Measurements from ENCODE around the gene JARID2.

The JARID2 gene

GRCh38 chr6:15495375-15495901 lies 249.6 kb downstream of the JARID2 start:
- Histone ChIP-seq H3K4me1 (ENCODE audit: insufficient read depth, poor library complexity, severe bottlenecking) (peaks cover 13% of the 10 kb centered on the region), H3K27me3 (ENCODE audit: insufficient read depth, poor library complexity, severe bottlenecking) (no peaks in the 10 kb centered on the region), H3K27ac (ENCODE audit: poor library complexity, severe bottlenecking) (no peak overlapping the region), H3K9me3 (ENCODE audit: severe bottlenecking) (no peaks in the 10 kb centered on the region), H3K36me3 (ENCODE audit: low read depth) (peaks cover 22% of the 10 kb centered on the region), H3K4me3 (ENCODE audit: severe bottlenecking) (no peak overlapping the region)
- no peak for TF ChIP-seq CTCF (IDR thresholded peaks at IDR 0.05; ENCODE audit: poor library complexity, severe bottlenecking)
- ATAC-seq (ENCODE audit: low read depth) (no peak), DNase-seq (ENCODE audit: low spot score) (no peak)

- peaks cover 31% of the 10 kb centered on the region for H3K36me3 ChIP-seq (ENCODE audit: low read depth)
- H3K4me3 ChIP-seq (ENCODE audit: severe bottlenecking): no peak overlapping the region
- H3K27ac ChIP-seq (ENCODE audit: poor library complexity, severe bottlenecking): no peak overlapping the region
- ATAC-seq (ENCODE audit: low read depth) (no peak), DNase-seq (ENCODE audit: low spot score) (no peak)
- H3K27me3 ChIP-seq (ENCODE audit: insufficient read depth, poor library complexity, severe bottlenecking): no peaks in the 10 kb centered on the region
- no peaks in the 10 kb centered on the region for H3K9me3 ChIP-seq (ENCODE audit: severe bottlenecking)
- TF ChIP-seq CTCF (IDR thresholded peaks at IDR 0.05; ENCODE audit: poor library complexity, severe bottlenecking): no peak
- H3K4me1 ChIP-seq (ENCODE audit: insufficient read depth, poor library complexity, severe bottlenecking): peaks cover 13% of the 10 kb centered on the region
Measured at GRCh38 chr6:15496345-15497131, 250.7 kb downstream of the JARID2 start.

GRCh38 chr6:15498640-15499039 lies 252.8 kb downstream of the JARID2 start:
- no peak overlapping the region for H3K27ac ChIP-seq (ENCODE audit: poor library complexity, severe bottlenecking)
- ATAC-seq (ENCODE audit: low read depth): peak; percentile 84
- H3K36me3 ChIP-seq (ENCODE audit: low read depth): peaks cover 31% of the 10 kb centered on the region
- no peak overlapping the region for H3K4me3 ChIP-seq (ENCODE audit: severe bottlenecking)
- no peaks in the 10 kb centered on the region for H3K9me3 ChIP-seq (ENCODE audit: severe bottlenecking)
- H3K4me1 ChIP-seq (ENCODE audit: insufficient read depth, poor library complexity, severe bottlenecking): peaks cover 13% of the 10 kb centered on the region
- DNase-seq (ENCODE audit: low spot score): no peak
- no peak for TF ChIP-seq CTCF (IDR thresholded peaks at IDR 0.05; ENCODE audit: poor library complexity, severe bottlenecking)
- no peaks in the 10 kb centered on the region for H3K27me3 ChIP-seq (ENCODE audit: insufficient read depth, poor library complexity, severe bottlenecking)

- Histone ChIP-seq H3K9me3 (ENCODE audit: severe bottlenecking) (no peaks in the 10 kb centered on the region), H3K27ac (ENCODE audit: poor library complexity, severe bottlenecking) (no peak overlapping the region), H3K36me3 (ENCODE audit: low read depth) (peaks cover 31% of the 10 kb centered on the region), H3K4me3 (ENCODE audit: severe bottlenecking) (no peak overlapping the region), H3K4me1 (ENCODE audit: insufficient read depth, poor library complexity, severe bottlenecking) (peaks cover 13% of the 10 kb centered on the region), H3K27me3 (ENCODE audit: insufficient read depth, poor library complexity, severe bottlenecking) (no peaks in the 10 kb centered on the region)
- TF ChIP-seq CTCF (IDR thresholded peaks at IDR 0.05; ENCODE audit: poor library complexity, severe bottlenecking): no peak
- DNase-seq (ENCODE audit: low spot score) (no peak), ATAC-seq (ENCODE audit: low read depth) (no peak)
Measured at GRCh38 chr6:15499125-15499524, 253.3 kb downstream of the JARID2 start.

- H3K36me3 ChIP-seq (ENCODE audit: low read depth): peaks cover 31% of the 10 kb centered on the region
- ATAC-seq (ENCODE audit: low read depth): no peak
- TF ChIP-seq CTCF (IDR thresholded peaks at IDR 0.05; ENCODE audit: poor library complexity, severe bottlenecking): no peak
Measured at GRCh38 chr6:15499591-15499990, 253.7 kb downstream of the JARID2 start.

More at GRCh38 chr6:15499591-15499990, 253.7 kb downstream of the JARID2 start:
- DNase-seq (ENCODE audit: low spot score): no peak
- Histone ChIP-seq H3K27me3 (ENCODE audit: insufficient read depth, poor library complexity, severe bottlenecking) (no peaks in the 10 kb centered on the region), H3K4me1 (ENCODE audit: insufficient read depth, poor library complexity, severe bottlenecking) (peaks cover 18% of the 10 kb centered on the region), H3K27ac (ENCODE audit: poor library complexity, severe bottlenecking) (no peak overlapping the region), H3K4me3 (ENCODE audit: severe bottlenecking) (no peak overlapping the region), H3K9me3 (ENCODE audit: severe bottlenecking) (no peaks in the 10 kb centered on the region)
